Measurements from ENCODE around the gene CORIN. TPM values are rescaled to one million over a fixed set of nuclear protein-coding genes. Genes with fewer than 3 reads are reported as not detected.

Gene CORIN
- total and polyA plus RNA-seq, 10 of the 15 experiments (the other 5 are each of a cell fraction or from before 2014, with no cell fraction given) = 0.02 to 0.45 (median 0.09) TPM; not detected in 3

GRCh38 chr4:47597696-47598095 is 240.2 kb downstream of the CORIN start (continued):
- TF ChIP-seq ZBTB11 (CRISPR knock-in tag; IDR thresholded peaks at IDR 0.05) = no peak
- no peak for TF ChIP-seq GATAD2B (conservative IDR thresholded peaks at IDR 0.05; ENCODE audit: low read depth)
- no peak for TF ChIP-seq CBX3 (IDR thresholded peaks at IDR 0.05; ENCODE audit: borderline replicate concordance, low read depth)

GRCh38 chr4:47590325-47590724 is 247.5 kb downstream of the CORIN start:
- Histone ChIP-seq H3K4me2 (ENCODE audit: control insufficient read depth, insufficient read depth) (no peak overlapping the region), H3K9ac (ENCODE audit: control insufficient read depth, insufficient read depth, low read length) (no peak overlapping the region), H3K79me2 (ENCODE audit: control insufficient read depth, insufficient read depth, low read length) (no peaks in the 10 kb centered on the region), H3K36me3 (ENCODE audit: control insufficient read depth in 2 of 2, insufficient read depth in 2 of 2, low read length in 1 of 2) (peaks cover 3 to 10% of the 10 kb centered on the region in 2 experiments; a peak in 3 of 4 replicates), H3K27me3 (replicated peaks in 1 of 2; ENCODE audit: control insufficient read depth in 2 of 2, insufficient read depth in 2 of 2, low read length in 1 of 2) (no peaks in the 10 kb centered on the region), H2AFZ (ENCODE audit: control insufficient read depth, low read depth, low read length) (no peak overlapping the region), H3K4me1 (ENCODE audit: control insufficient read depth, insufficient read depth, low read length) (no peaks in the 10 kb centered on the region), H3K27ac (ENCODE audit: control insufficient read depth, insufficient read depth) (no peak overlapping the region), H4K20me1 (ENCODE audit: control insufficient read depth, insufficient read depth) (no peaks in the 10 kb centered on the region), H3K9me3 (replicated peaks; ENCODE audit: control insufficient read depth, insufficient read depth, low read length) (no peaks in the 10 kb centered on the region; the same call in 2 of the 3 replicates), H3K4me3 (no peak overlapping the region)
- WGBS (ENCODE audit: insufficient coverage, insufficient replicate concordance, low lambda C conversion rate, missing lambda C conversion rate) = 95% methylated on average over 1 of the region's 1 CpG
- CTCF ChIA-PET = no interaction called here
- intact Hi-C loops (cut with micrococcal nuclease; ENCODE audit: unreplicated experiment) = no loop called here
- in situ Hi-C loops (cut with MboI) = no loop called here
- FAIRE-seq (no peak), DNase-seq (ENCODE audit: low read depth, low spot score) (no peak), ATAC-seq (no peak)
- SMC1A ChIA-PET (ENCODE audit: uncharacterized antibody, unreplicated experiment) = interaction anchor here (1.0 kb wide), 1 partner anchor 100 kb away, joined by 3 read pairs; no protein-coding TSS in a partner anchor
- POLR2A ChIA-PET = no interaction called here
- RAD21 ChIA-PET (ENCODE audit: unreplicated experiment) = no interaction called here
- no TSS peak for BruUV-seq (replicated peaks)
- TF ChIP-seq CREB1 (IDR thresholded peaks at IDR 0.05; ENCODE audit: low read depth) = no peak
- TF ChIP-seq SMAD1 (IDR thresholded peaks at IDR 0.05; ENCODE audit: low read depth, partially characterized antibody) = no peak
- TF ChIP-seq CHD4 (IDR thresholded peaks at IDR 0.05) = no peak
- no peak for TF ChIP-seq RELB (IDR thresholded peaks at IDR 0.05; ENCODE audit: low read depth)
- no peak for TF ChIP-seq ATF2 (IDR thresholded peaks at IDR 0.05; ENCODE audit: low read length)
- TF ChIP-seq POLR2AphosphoS5 (IDR thresholded peaks at IDR 0.05; ENCODE audit: low read length) = no peak
- no peak for TF ChIP-seq ZSCAN29 (IDR thresholded peaks at IDR 0.05)
- no peak for TF ChIP-seq TARDBP (IDR thresholded peaks at IDR 0.05; ENCODE audit: borderline replicate concordance)
- no peak for TF ChIP-seq NFYB (IDR thresholded peaks at IDR 0.05; ENCODE audit: insufficient read depth, low read depth, low read length)
- no peak for TF ChIP-seq RAD21 (IDR thresholded peaks at IDR 0.05; ENCODE audit: insufficient read depth, low read depth, low read length)
- no peak for TF ChIP-seq YY1 (IDR thresholded peaks at IDR 0.05; ENCODE audit: low read depth, low read length)
- no peak for TF ChIP-seq SREBF2 (IDR thresholded peaks at IDR 0.05; ENCODE audit: low read length)
- TF ChIP-seq RELA (IDR thresholded peaks at IDR 0.05; ENCODE audit: borderline replicate concordance, partially characterized antibody) = no peak
- no peak for TF ChIP-seq RCOR1 (conservative IDR thresholded peaks at IDR 0.05; ENCODE audit: low read depth, low read length)
- no peak for TF ChIP-seq SIX5 (IDR thresholded peaks at IDR 0.05; ENCODE audit: low read depth, low read length, severe bottlenecking)
- no peak for TF ChIP-seq ETV6 (conservative IDR thresholded peaks at IDR 0.05 in 1 of 2, IDR thresholded peaks at IDR 0.05 in 1 of 2; ENCODE audit: borderline replicate concordance in 1 of 2, low read depth in 1 of 2)

Data from GM12878 (cell line).